Measurements from ENCODE around the gene SNAPC3. TPM values are rescaled to one million over a fixed set of nuclear protein-coding genes. Genes with fewer than 3 reads are reported as not detected.

Gene SNAPC3
- total RNA-seq, 3 donors from 2014 or later, result 32.2 to 44.9 (median 44.5) TPM

GRCh38 chr9:15469862-15470261 is 47.2 kb downstream of the SNAPC3 start:
- intact Hi-C loops (cut with DNase I, micrococcal nuclease), result no loop called here
- H3K9me3 ChIP-seq, result no peaks in the 10 kb centered on the region
- H3K36me3 ChIP-seq (ENCODE audit: low read depth), result no peaks in the 10 kb centered on the region
- DNase-seq (no peak), ATAC-seq (no peak)
- no peaks in the 10 kb centered on the region for H3K4me1 ChIP-seq (ENCODE audit: low read depth)
- no peak for TF ChIP-seq CTCF (IDR thresholded peaks at IDR 0.05)
- H3K4me3 ChIP-seq, result no peak overlapping the region

- Histone ChIP-seq H3K36me3 (ENCODE audit: low read depth) (no peaks in the 10 kb centered on the region), H3K4me3 (no peak overlapping the region), H3K4me1 (ENCODE audit: low read depth) (no peaks in the 10 kb centered on the region), H3K9me3 (no peaks in the 10 kb centered on the region)
- DNase-seq, result no peak
- no peak for ATAC-seq
- no peak for TF ChIP-seq CTCF (IDR thresholded peaks at IDR 0.05)
- intact Hi-C loops (cut with DNase I, micrococcal nuclease), result no loop called here
Observed at GRCh38 chr9:15475923-15476536, 53.4 kb downstream of the SNAPC3 start.

GRCh38 chr9:15480028-15480427 is 57.4 kb downstream of the SNAPC3 start:
- no peak for DNase-seq
- no peak for ATAC-seq
- no peaks in the 10 kb centered on the region for H3K36me3 ChIP-seq (ENCODE audit: low read depth)
- H3K9me3 ChIP-seq, result no peaks in the 10 kb centered on the region
- no peaks in the 10 kb centered on the region for H3K4me1 ChIP-seq (ENCODE audit: low read depth)
- TF ChIP-seq CTCF (IDR thresholded peaks at IDR 0.05), result no peak
- intact Hi-C loops (cut with DNase I, micrococcal nuclease), result no loop called here
- no peak overlapping the region for H3K4me3 ChIP-seq

- Histone ChIP-seq H3K4me1 (ENCODE audit: low read depth) (no peaks in the 10 kb centered on the region), H3K36me3 (ENCODE audit: low read depth) (no peaks in the 10 kb centered on the region), H3K9me3 (no peaks in the 10 kb centered on the region), H3K4me3 (no peak overlapping the region)
- DNase-seq, result no peak
- no peak for ATAC-seq
- no peak for TF ChIP-seq CTCF (IDR thresholded peaks at IDR 0.05)
- intact Hi-C loops (cut with DNase I, micrococcal nuclease), result no loop called here
Observed at GRCh38 chr9:15482146-15482545, 59.5 kb downstream of the SNAPC3 start.

- ATAC-seq (no peak), DNase-seq (no peak)
- intact Hi-C loops (cut with DNase I, micrococcal nuclease), result no loop called here
- H3K36me3 ChIP-seq (ENCODE audit: low read depth), result no peaks in the 10 kb centered on the region
- H3K4me1 ChIP-seq (ENCODE audit: low read depth), result no peaks in the 10 kb centered on the region
- H3K4me3 ChIP-seq, result no peak overlapping the region
- H3K9me3 ChIP-seq, result no peaks in the 10 kb centered on the region
- TF ChIP-seq CTCF (IDR thresholded peaks at IDR 0.05), result no peak
Observed at GRCh38 chr9:15484802-15485201, 62.1 kb downstream of the SNAPC3 start.
